ENCODE results near the gene DHRS4.
"Not testable (repeated sequence)": the region's sequence is repeated elsewhere in the genome, so short reads cannot be mapped to it uniquely, and the experiment has no call there.

DNA sequence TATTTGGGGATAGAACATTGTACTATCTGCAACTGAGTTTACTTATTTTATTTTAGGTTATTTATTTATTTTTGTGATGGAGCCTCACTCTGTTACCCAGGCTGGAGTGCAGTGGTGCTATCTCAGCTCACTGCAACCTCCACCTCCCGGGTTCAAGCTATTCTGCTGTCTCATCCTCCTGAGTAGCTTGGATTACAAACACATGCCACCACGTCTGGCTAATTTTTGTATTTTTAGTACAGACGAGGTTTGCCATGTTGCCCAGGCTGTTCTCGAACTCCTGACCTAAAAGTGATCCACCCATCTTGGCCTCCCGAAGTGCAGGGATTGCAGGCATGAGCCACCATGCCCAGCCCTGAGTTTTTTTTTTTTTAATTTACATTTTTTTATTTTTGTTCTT lies 46.1 kb downstream of the DHRS4 start:
- not testable (repeated sequence) for TF ChIP-seq CTCF (conservative IDR thresholded peaks at IDR 0.05; ENCODE audit: low read depth, low read length); EZH2 (IDR thresholded peaks at IDR 0.05; ENCODE audit: borderline replicate concordance, low read depth, low read length, poor library complexity, severe bottlenecking)

Data from A673 (cell line).